Ectodermal cell (in vitro differentiated cells): ENCODE data around the gene WFDC13. TPM values are rescaled to one million over a fixed set of nuclear protein-coding genes. Genes with fewer than 3 reads are reported as not detected.
"Not testable (repeated sequence)": the region's sequence is repeated elsewhere in the genome, so short reads cannot be mapped to it uniquely, and the experiment has no call there.

ENCODE experiments used
- H3K27ac ChIP-seq: 2 replicates; pipeline ENCODE4 v1.7.0; 2013; ENCODE audit warnings: mild to moderate bottlenecking, low read depth, low read length; ENCODE audit not compliant: insufficient read depth, poor library complexity, severe bottlenecking
- H3K27me3 ChIP-seq: 2 replicates; pipeline ENCODE4 v1.7.0; 2013; ENCODE audit warnings: mild to moderate bottlenecking, low read length; ENCODE audit not compliant: insufficient read depth, control insufficient read depth, poor library complexity, severe bottlenecking
- H3K36me3 ChIP-seq: one replicate; pipeline ENCODE4 v1.7.0; 2013; ENCODE audit warnings: low read length; ENCODE audit not compliant: control insufficient read depth, insufficient read depth
- H3K4me1 ChIP-seq: one replicate; pipeline ENCODE4 v1.7.0; 2013; ENCODE audit warnings: low read length; ENCODE audit not compliant: control insufficient read depth, insufficient read depth
- H3K4me3 ChIP-seq: 2 replicates; pipeline ENCODE4 v1.7.0; 2013; ENCODE audit warnings: low read depth, low read length, control low read depth; ENCODE audit not compliant: insufficient read depth
- H3K9me3 ChIP-seq: 2 replicates; pipeline ENCODE4 v1.7.0; 2013; ENCODE audit warnings: mild to moderate bottlenecking, low read length, moderate library complexity; ENCODE audit not compliant: control insufficient read depth
- WGBS, 2 experiments: methylation state at CpG; one replicate each; pipeline ENCODE4 v1.1.7; 2013; ENCODE audit warnings: missing lambda C conversion rate in 2 of 2; 5-methylcytosine and 5-hydroxymethylcytosine counted together
- polyA plus RNA-seq, 4 experiments: library from polyadenylated mRNA; stranded (reverse); fragments of 50-300 nt; gene quantifications; one replicate each; pipeline ENCODE4 v1.2.3, GENCODE V29; 2013

WFDC13 gene, protein sequence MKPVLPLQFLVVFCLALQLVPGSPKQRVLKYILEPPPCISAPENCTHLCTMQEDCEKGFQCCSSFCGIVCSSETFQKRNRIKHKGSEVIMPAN
- polyA plus RNA-seq (2013, experiment 1 of 4), result not detected
- not detected for polyA plus RNA-seq (2013, experiment 2 of 4)
- polyA plus RNA-seq (2013, experiment 3 of 4), result not detected
- not detected for polyA plus RNA-seq (2013, experiment 4 of 4)

DNA sequence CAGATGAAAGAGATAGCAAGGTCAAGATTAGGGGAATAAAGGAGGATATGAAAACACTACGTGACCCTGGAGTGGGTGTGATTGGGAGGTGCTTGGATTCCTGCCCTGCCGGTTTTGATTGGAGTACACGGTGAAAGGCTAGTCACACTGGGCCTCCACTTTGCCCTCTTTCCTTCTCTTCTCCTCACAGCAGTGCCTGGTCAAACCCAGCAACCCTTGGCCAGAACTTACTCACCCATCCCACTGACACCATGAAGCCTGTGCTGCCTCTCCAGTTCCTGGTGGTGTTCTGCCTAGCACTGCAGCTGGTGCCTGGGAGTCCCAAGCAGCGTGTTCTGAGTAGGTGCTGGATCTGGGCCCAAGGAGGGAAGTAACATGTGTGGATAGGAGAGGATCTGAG, at the start of gene WFDC13:
TSS of gene WFDC13 (plus strand) at position 166 of the 400 bp plus-strand sequence. CDS start at position 252, 86 bp downstream.
- Histone ChIP-seq H3K9me3 (no peaks in the 10 kb centered on the region), H3K4me3 (no peak within 1 kb of the TSS), H3K27ac (no peak within 1 kb of the TSS), H3K27me3 (no peaks in the 10 kb centered on the region), H3K4me1 (no peaks in the 10 kb centered on the region), H3K36me3 (no peaks in the 10 kb centered on the region)
- 89 to 91% methylated on average over 4 of the region's 4 CpGs for WGBS, 2 experiments

DNA sequence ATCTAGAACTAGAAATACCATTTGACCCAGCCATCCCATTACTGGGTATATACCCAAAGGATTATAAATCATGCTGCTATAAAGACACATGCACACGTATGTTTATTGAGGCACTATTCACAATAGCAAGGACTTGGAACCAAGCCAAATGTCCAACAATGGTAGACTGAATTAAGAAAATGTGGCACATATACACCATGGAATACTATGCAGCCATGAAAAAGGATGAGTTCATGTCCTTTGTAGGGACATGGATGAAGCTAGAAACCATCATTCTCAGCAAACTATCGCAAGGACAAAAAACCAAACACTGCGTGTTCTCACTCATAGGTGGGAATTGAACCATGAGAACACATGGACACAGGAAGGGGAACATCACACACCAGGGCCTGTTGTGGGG, 44.8 kb upstream of the WFDC13 start:
- H3K27ac ChIP-seq, H3K27me3 ChIP-seq, H3K4me1 ChIP-seq, H3K4me3 ChIP-seq, H3K9me3 ChIP-seq, H3K36me3 ChIP-seq: not testable (repeated sequence)
- WGBS, 2 experiments, result 100% methylated on average over 2 of the region's 3 CpGs; no CpG with 5 or more reads in 1 of the 2 experiments

DNA sequence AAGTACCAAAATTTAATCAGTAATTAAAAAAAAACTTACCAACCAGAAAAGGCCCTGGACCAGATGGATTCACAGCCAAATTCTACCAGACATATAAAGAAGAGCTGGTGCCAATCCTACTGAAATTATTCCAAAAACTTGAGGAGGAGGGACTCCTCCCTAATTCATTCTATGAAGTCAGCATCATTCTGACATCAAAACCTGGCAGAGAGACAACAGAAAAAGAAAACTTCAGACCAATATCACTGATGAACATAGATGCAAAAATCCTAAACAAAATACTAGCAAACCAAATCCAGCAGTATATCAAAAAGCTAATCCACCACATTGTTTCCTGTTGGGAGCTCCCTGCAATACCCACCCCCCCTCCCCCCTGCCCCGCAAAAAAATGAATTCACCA, 31.7 kb upstream of the WFDC13 start, which contains the start of gene WFDC11:
TSS of gene WFDC11 (minus strand) at position 101 of the 400 bp plus-strand sequence. CDS start 19,639 bp downstream, outside the sequence.
- no peaks in the 10 kb centered on the region for H3K9me3 ChIP-seq
- WGBS, 2 experiments, result 77 to 100% methylated on average over 1 of the region's 1 CpG
- H3K27me3 ChIP-seq, result no peaks in the 10 kb centered on the region
- no peak within 1 kb of the TSS for H3K27ac ChIP-seq
- no peaks in the 10 kb centered on the region for H3K36me3 ChIP-seq
- no peaks in the 10 kb centered on the region for H3K4me1 ChIP-seq
- no peak within 1 kb of the TSS for H3K4me3 ChIP-seq

DNA sequence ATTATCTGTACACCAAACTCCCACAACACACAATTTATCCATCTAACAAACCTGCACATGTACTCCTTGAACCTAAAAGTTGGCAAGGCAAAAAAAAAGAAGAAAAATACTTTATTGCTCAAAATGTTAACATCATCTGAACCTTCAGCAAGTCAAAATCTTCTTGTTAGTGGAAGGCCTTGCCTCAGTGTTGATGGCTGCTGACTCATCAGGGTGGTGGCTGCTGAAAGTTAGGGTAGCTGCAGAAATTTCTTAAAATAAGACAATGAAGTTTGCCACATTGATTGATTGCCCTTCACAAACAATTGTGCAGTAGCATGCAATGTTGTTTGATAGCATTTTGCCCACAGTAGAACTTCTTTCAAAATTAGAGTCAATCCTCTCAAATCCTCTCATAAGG, 29.1 kb upstream of the WFDC13 start:
- H3K4me1 ChIP-seq, result no peaks in the 10 kb centered on the region
- H3K36me3 ChIP-seq, result no peaks in the 10 kb centered on the region
- H3K27ac ChIP-seq, result no peak overlapping the region
- H3K4me3 ChIP-seq, result no peak overlapping the region
- no peaks in the 10 kb centered on the region for H3K9me3 ChIP-seq
- H3K27me3 ChIP-seq, result no peaks in the 10 kb centered on the region

DNA sequence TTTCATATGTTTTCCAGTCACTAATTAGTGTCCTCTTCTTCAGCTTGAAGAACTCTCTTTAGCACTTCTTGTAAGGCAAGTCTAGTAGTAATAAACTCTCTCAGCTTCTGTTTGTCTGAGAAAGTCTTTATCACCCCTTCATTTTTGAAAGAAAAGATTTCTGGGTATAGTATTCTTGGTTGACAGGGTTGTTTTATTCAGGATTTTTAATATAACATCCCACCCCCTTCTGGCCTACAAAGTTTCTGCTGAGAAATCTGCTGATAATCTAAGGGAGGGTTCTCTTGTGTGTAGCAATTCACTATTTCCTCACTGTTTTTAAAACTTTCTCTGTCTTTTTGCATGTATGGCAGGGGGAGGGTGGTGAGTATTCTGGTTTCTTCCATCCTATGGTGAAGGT, 22.2 kb upstream of the WFDC13 start:
- Histone ChIP-seq H3K4me3 (no peak overlapping the region), H3K9me3 (no peaks in the 10 kb centered on the region), H3K27ac (no peak overlapping the region), H3K4me1 (no peaks in the 10 kb centered on the region), H3K27me3 (no peaks in the 10 kb centered on the region), H3K36me3 (no peaks in the 10 kb centered on the region)

DNA sequence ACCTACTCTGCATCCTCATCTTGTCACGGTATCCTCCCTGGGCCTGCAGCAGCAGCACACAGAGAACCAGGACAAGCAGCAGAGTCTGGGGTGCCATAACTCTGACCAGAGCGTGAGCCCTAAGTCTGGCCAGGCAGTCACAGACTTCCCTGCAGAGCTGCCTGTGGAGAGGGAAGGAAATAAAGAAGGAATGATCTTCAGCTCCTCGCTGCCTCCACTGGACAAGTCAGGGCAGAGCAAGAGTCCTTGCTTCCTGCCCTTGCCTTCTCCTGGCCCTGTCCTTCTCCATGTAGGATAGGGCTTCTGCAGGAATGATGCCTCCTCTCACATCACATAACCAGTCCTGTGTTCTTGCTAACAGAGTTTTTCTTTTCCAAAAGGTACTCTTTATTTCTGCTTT, 15.9 kb upstream of the WFDC13 start:
- Histone ChIP-seq H3K9me3 (no peaks in the 10 kb centered on the region), H3K4me1 (no peaks in the 10 kb centered on the region), H3K27ac (no peak overlapping the region), H3K36me3 (no peaks in the 10 kb centered on the region), H3K27me3 (no peaks in the 10 kb centered on the region), H3K4me3 (no peak overlapping the region)
- WGBS, 2 experiments, result 76 to 81% methylated on average over 3 of the region's 3 CpGs

DNA sequence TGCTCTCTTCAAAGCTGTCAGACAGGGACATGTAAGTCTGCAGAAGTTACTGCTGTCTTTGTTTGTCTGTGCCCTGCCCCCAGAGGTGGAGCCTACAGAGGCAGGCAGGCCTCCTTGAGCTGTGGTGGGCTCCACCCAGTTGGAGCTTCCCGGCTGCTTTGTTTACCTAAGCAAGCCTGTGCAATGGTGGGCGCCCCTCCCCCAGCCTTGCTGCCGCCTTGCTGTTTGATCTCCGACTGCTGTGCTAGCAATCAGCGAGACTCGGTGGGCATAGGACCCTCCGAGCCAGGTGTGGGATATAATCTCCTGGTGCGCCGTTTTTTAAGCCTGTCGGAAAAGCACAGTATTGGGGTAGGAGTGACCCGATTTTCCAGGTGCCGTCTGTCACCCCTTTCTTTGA, 8.5 kb upstream of the WFDC13 start:
- H3K9me3 ChIP-seq, H3K4me3 ChIP-seq, H3K4me1 ChIP-seq, H3K27me3 ChIP-seq, H3K27ac ChIP-seq, H3K36me3 ChIP-seq: not testable (repeated sequence)
- WGBS, 2 experiments, result 93% methylated on average over 12 of the region's 12 CpGs

DNA sequence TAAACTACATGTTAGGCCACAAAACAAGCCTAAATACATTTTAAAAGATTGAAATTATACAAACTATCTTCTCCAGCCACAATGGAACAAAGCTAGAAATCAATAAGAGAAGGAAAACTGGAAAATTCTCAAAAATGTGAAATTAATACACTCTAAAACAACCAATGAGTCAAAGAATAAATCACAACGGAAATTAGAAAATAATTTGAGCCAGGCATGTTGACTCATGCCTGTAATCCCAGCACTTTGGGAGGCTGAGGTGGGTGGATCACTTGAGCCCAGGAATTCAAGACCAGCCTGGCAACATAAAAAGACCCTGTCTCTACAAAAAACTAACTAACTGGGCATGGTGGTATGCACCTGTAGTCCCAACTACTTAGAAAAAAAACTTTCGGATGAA, 6.3 kb upstream of the WFDC13 start:
- 84 to 87% methylated on average over 2 of the region's 2 CpGs for WGBS, 2 experiments
- H3K4me3 ChIP-seq, result no peak overlapping the region
- H3K27me3 ChIP-seq, result no peaks in the 10 kb centered on the region
- no peak overlapping the region for H3K27ac ChIP-seq
- no peaks in the 10 kb centered on the region for H3K36me3 ChIP-seq
- no peaks in the 10 kb centered on the region for H3K4me1 ChIP-seq
- H3K9me3 ChIP-seq, result no peaks in the 10 kb centered on the region

DNA sequence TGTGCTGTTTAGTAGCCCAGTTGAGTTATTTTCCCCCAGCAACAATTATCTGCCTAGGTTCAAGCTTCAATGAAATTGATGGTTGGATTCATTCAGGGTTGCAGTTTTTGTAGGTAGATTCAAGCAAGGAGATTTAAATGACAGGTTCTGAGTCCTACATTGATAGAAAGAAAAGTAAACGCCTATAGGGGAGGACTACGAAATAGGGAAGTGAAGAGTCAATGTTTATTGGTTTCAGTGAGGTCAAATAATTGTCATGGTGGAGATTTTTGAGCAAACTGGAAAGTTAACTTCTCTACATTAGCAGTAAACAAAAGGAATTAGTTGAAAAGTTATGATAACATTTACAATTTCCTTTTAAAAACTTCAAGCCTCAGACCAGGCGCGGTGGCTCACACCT, 734 bp upstream of the WFDC13 start:
- Histone ChIP-seq H3K27me3 (no peaks in the 10 kb centered on the region), H3K27ac (no peak overlapping the region), H3K4me1 (no peaks in the 10 kb centered on the region), H3K9me3 (no peaks in the 10 kb centered on the region), H3K4me3 (no peak overlapping the region), H3K36me3 (no peaks in the 10 kb centered on the region)
- WGBS, 2 experiments, result 81 to 92% methylated on average over 4 of the region's 4 CpGs

DNA sequence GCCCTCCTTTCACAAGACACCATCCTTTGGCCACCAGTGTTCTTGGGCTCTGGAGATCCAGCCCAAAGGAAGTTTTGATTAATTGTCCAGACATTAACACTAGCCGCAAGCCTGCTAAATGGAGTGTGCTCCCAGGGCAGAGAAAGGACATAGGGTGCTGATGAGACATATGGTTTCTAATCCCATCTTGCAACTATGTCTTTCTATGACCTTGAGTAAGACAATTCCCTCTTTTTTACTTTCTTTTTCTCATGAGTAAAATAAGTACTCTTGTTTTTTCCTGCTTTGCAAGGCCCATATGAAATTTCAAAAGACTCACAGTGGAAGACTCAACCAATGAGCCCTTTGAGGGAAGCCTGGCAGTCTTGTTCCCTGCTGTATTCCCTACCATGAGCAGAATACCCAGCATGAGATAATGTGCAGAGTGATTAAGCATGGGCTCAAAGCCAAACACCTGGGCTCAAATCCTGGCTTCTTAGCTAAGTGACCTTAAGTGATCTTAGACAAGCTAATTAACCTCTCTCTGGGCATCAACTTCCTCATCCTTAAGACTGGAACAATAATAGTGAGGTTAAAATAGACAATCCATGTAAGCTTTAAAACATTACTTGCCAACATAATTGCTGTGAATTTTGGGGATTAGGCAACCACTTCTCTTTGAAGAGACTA, 3.3 kb downstream of the WFDC13 start, which contains the start of gene WFDC10B:
TSS of gene WFDC10B (minus strand) at position 51 of the 669 bp plus-strand sequence. CDS start 19,027 bp downstream, outside the sequence.
- Histone ChIP-seq H3K27ac (no peak within 1 kb of the TSS), H3K4me3 (no peak within 1 kb of the TSS), H3K36me3 (no peaks in the 10 kb centered on the region), H3K27me3 (no peaks in the 10 kb centered on the region), H3K9me3 (no peaks in the 10 kb centered on the region), H3K4me1 (no peaks in the 10 kb centered on the region)
- WGBS, 2 experiments, result 86 to 94% methylated on average over 1 of the region's 1 CpG
